GM18868 (cell line): Measurements from ENCODE around the gene ARSG.
"Not testable (repeated sequence)": the region's sequence is repeated elsewhere in the genome, so short reads cannot be mapped to it uniquely, and the experiment has no call there.

Experiments
- ATAC-seq: cut with Tn5 transposase; IDR thresholded peaks from one replicate; pipeline ENCODE4 v1.9.1; 2021; ENCODE audit warnings: mild to moderate bottlenecking, moderate library complexity; ENCODE audit not compliant: unreplicated experiment

ARSG gene

GRCh38 chr17:68391561-68392268 lies 100.4 kb downstream of the ARSG start:
- no peak for ATAC-seq

GRCh38 chr17:68394608-68395331 lies 103.5 kb downstream of the ARSG start:
- no peak for ATAC-seq

GRCh38 chr17:68396226-68397107 lies 105.2 kb downstream of the ARSG start:
- no peak for ATAC-seq

- no peak for ATAC-seq
These were observed 105.8 kb downstream of the ARSG start for GRCh38 chr17:68397108-68397536.

GRCh38 chr17:68398691-68399637 lies 107.7 kb downstream of the ARSG start:
- peak; percentile 81 for ATAC-seq

GRCh38 chr17:68399638-68400403 lies 108.5 kb downstream of the ARSG start:
- ATAC-seq: no peak

GRCh38 chr17:68400404-68400735 lies 109.1 kb downstream of the ARSG start:
- ATAC-seq: no peak

- ATAC-seq: no peak
These were observed 110.0 kb downstream of the ARSG start for GRCh38 chr17:68401288-68401687.

GRCh38 chr17:68403122-68403521 lies 111.8 kb downstream of the ARSG start:
- no peak for ATAC-seq

GRCh38 chr17:68403837-68404236 lies 112.5 kb downstream of the ARSG start:
- not testable (repeated sequence) for ATAC-seq

- not testable (repeated sequence) for ATAC-seq
These were observed 116.4 kb downstream of the ARSG start for GRCh38 chr17:68407656-68408055.

- peak; percentile 46 for ATAC-seq
These were observed 122.6 kb downstream of the ARSG start for GRCh38 chr17:68413597-68414560.

- not testable (repeated sequence) for ATAC-seq
These were observed 123.6 kb downstream of the ARSG start for GRCh38 chr17:68414901-68415300.

GRCh38 chr17:68417317-68417716 lies 126.0 kb downstream of the ARSG start:
- ATAC-seq: no peak

GRCh38 chr17:68418876-68419275 lies 127.6 kb downstream of the ARSG start:
- ATAC-seq: no peak

GRCh38 chr17:68420065-68420464 lies 128.8 kb downstream of the ARSG start:
- ATAC-seq: no peak

- ATAC-seq: no peak
These were observed 130.2 kb downstream of the ARSG start for GRCh38 chr17:68421486-68421885.

- no peak for ATAC-seq
These were observed 131.5 kb downstream of the ARSG start for GRCh38 chr17:68422821-68423220.
